A549 (cell line): ENCODE results near the gene DDX54. TPM values are rescaled to one million over a fixed set of nuclear protein-coding genes. Genes with fewer than 3 reads are reported as not detected.

Experiments used
- ATAC-seq, 2 experiments: fragments of 200-7000 bp in 1 of 2; fragments of >200 bp in 1 of 2; cut with Nextera tagmentation in 1 of 2; cut with Tn5 transposase in 1 of 2; 3 replicates each; pipeline versions ENCODE4 v1.8.0 to v1.9.1; 2018 to 2020; ENCODE audit warnings: mild to moderate bottlenecking in 1 of 2, moderate library complexity in 1 of 2
- CTCF ChIA-PET: fragments of 300-600 bp; sonication (Branson Sonifier 250); formaldehyde crosslinking; extraction: SDS; loops from one replicate; lab custom pipeline; 2021; ENCODE audit warnings: antibody characterized with exemption, inconsistent platforms; lab: Yijun Ruan, JAX
- POLR2A ChIA-PET: fragments of 350-600 bp; formaldehyde crosslinking; extraction: SDS; loops from one replicate; lab custom pipeline; 2021; ENCODE audit warnings: antibody characterized with exemption, inconsistent platforms; lab: Yijun Ruan, JAX
- DNase-seq, 2 experiments: peaks; one replicate each; pipeline versions ENCODE4 v3.0.0 to v3.0.0-alpha.2; 2011 to 2016; ENCODE audit warnings: low read depth in 1 of 2, low spot score in 1 of 2
- FAIRE-seq: peaks from 2 replicates; lab custom pipeline; 2011; peaks lifted over from hg19 to GRCh38; lab: Jason Lieb, UNC
- H3K27ac ChIP-seq, 2 experiments: fragments of >200 bp; sonication (Bioruptor Twin); formaldehyde crosslinking; 3 replicates each; pipeline ENCODE4 v1.5.1; 2016 to 2017
- H3K4me1 ChIP-seq: fragments of >200 bp; sonication (Bioruptor Twin); formaldehyde crosslinking; 3 replicates; pipeline ENCODE4 v1.6.1; 2016
- H3K4me2 ChIP-seq: fragments of >200 bp; sonication (Bioruptor Twin); formaldehyde crosslinking; 3 replicates; pipeline ENCODE4 v1.6.1; 2016
- H3K4me3 ChIP-seq: fragments of >200 bp; sonication (Bioruptor Twin); formaldehyde crosslinking; 3 replicates; pipeline ENCODE4 v1.5.1; 2016
- H3K9me3 ChIP-seq: fragments of >200 bp; sonication (Bioruptor Twin); formaldehyde crosslinking; 3 replicates; pipeline ENCODE4 v1.6.1; 2016
- CHD2 ChIP-seq: fragments of 150-350 bp; IDR thresholded peaks from 2 replicates; pipeline ENCODE4 v1.6.1; 2014; ENCODE audit warnings: low read length; ENCODE audit not compliant: partially characterized antibody
- FOSL2 ChIP-seq, 2 experiments: fragments of 450-650 bp in 1 of 2; fragments of >200 bp in 1 of 2; sonication (Bioruptor Twin) in 1 of 2; formaldehyde crosslinking; IDR thresholded peaks; 2 replicates each; pipeline versions ENCODE4 v1.5.0 to v1.6.1; 2016 to 2020; ENCODE audit warnings: mild to moderate bottlenecking in 1 of 2, moderate library complexity in 1 of 2
- GATA3 ChIP-seq: IDR thresholded peaks from 2 replicates; pipeline ENCODE4 v1.6.1; 2012; ENCODE audit warnings: borderline replicate concordance
- HOXA7 ChIP-seq: fragments of 250-450 bp; sonication (Bioruptor Pico); IDR thresholded peaks from 2 replicates; pipeline ENCODE4 v1.5.0; 2020; ENCODE audit warnings: mild to moderate bottlenecking, moderate library complexity
- JUN ChIP-seq, 2 experiments: fragments of >200 bp; sonication (Bioruptor Twin); formaldehyde crosslinking; IDR thresholded peaks; 2 replicates in 1 of 2; 3 replicates in 1 of 2; pipeline ENCODE4 v1.6.1; 2016 to 2017
- MAZ ChIP-seq: fragments of 150-350 bp; IDR thresholded peaks from 2 replicates; pipeline ENCODE4 v1.6.1; 2014; ENCODE audit warnings: antibody characterized with exemption, low read depth, low read length, borderline replicate concordance
- RARB ChIP-seq: fragments of 250-450 bp; sonication (Bioruptor Pico); IDR thresholded peaks from 2 replicates; pipeline ENCODE4 v1.8.0; 2021; ENCODE audit warnings: mild to moderate bottlenecking, moderate library complexity
- RNF2 ChIP-seq: fragments of 200-600 bp; sonication (generic); IDR thresholded peaks from 2 replicates; pipeline ENCODE4 v1.6.1; 2016; ENCODE audit warnings: low read depth, mild to moderate bottlenecking, antibody characterized with exemption, moderate library complexity, borderline replicate concordance
- ZNF302 ChIP-seq: fragments of 250-450 bp; sonication (Bioruptor Pico); IDR thresholded peaks from 2 replicates; pipeline ENCODE4 v1.9.0; 2021; ENCODE audit warnings: inconsistent platforms, mild to moderate bottlenecking, moderate library complexity
- WGBS: methylation state at CpG from one replicate; pipeline ENCODE4 v1.1.6; 2017; ENCODE audit errors: missing lambda C conversion rate; 5-methylcytosine and 5-hydroxymethylcytosine counted together
- polyA plus RNA-seq, 4 experiments: library from polyadenylated mRNA; depleted of rRNA in 3 of 4; stranded (reverse); fragments of >200 nt; fragmentation: RNase III in 1 of 4; extraction: RNeasy Plus Mini Kit Qiagen cat#74134 plus additional on column Dnase treatment in 1 of 4; gene quantifications; 2 replicates in 3 of 4; 3 replicates in 1 of 4; pipeline ENCODE4 v1.2.3, GENCODE V29; 2011 to 2017
- TF ChIP-seq, protein P1 (sequence below): fragments of 200-600 bp; sonication (generic); IDR thresholded peaks from 2 replicates; pipeline ENCODE4 v1.6.1; 2016; ENCODE audit warnings: antibody characterized with exemption, mild to moderate bottlenecking, moderate library complexity
- TF ChIP-seq, protein P2 (sequence below): fragments of 250-450 bp; sonication (Bioruptor Pico); IDR thresholded peaks from 2 replicates; pipeline ENCODE4 v1.5.0; 2020; ENCODE audit warnings: low read depth, mild to moderate bottlenecking, moderate library complexity

DDX54 gene
- polyA plus RNA-seq, 2 of the 4 experiments (the other 2 are of a cell fraction), result 62.4 to 64.5 TPM

DNA sequence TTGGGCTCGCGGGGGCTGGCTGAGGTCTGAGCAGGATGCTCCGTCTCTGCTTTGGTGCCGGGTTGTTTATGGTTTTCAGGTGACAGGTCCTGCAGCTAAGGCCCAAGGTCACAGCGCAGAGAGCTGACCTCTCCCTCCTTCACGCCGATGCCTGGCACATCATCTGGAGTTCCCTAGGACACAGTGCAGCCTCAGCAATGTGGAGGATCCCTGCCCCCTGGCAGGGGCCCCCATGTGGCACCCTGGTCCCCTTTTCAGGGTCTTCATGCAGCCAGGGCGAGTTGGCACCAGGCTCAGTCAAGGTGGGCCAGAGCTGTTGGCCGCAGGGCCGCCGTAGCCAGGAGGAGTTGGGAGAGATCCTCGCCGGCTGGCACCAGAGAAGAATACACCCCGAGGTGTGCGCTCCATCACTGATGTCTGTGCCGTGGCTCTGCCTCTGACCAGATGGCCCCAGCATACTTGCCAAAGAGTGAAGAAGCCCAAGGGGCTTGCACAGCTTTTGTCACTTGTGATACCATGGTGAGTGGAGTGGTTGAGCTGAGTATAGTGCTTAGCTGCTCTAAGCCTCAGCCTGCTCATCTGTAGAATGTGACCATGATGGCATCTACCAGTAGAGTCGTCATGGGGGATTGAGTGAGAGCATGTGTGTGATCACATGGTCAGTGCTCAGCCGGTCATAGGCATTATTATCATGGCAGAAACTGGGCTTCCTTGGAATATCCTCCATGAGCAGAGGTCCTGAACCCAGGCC is 47.0 kb upstream of the DDX54 start:
- ATAC-seq (no peak; a peak in 1 of 6 replicates), FAIRE-seq (no peak), DNase-seq (no peak)
- CTCF ChIA-PET, result interaction anchor here (0.6 kb wide), 1 partner anchor 35 kb away, joined by 4 read pairs; no protein-coding TSS in a partner anchor
- H3K4me2 ChIP-seq, result no peak overlapping the region
- 95% methylated on average over 17 of the region's 18 CpGs for WGBS
- peaks cover 17% of the 10 kb centered on the region; the same call in 2 of the 3 replicates for H3K4me1 ChIP-seq
- no peak overlapping the region for H3K4me3 ChIP-seq
- no peak for TF ChIP-seq GATA3
- no peak for TF ChIP-seq JUN (IDR thresholded peaks at IDR 0.05)
- TF ChIP-seq, protein P1, sequence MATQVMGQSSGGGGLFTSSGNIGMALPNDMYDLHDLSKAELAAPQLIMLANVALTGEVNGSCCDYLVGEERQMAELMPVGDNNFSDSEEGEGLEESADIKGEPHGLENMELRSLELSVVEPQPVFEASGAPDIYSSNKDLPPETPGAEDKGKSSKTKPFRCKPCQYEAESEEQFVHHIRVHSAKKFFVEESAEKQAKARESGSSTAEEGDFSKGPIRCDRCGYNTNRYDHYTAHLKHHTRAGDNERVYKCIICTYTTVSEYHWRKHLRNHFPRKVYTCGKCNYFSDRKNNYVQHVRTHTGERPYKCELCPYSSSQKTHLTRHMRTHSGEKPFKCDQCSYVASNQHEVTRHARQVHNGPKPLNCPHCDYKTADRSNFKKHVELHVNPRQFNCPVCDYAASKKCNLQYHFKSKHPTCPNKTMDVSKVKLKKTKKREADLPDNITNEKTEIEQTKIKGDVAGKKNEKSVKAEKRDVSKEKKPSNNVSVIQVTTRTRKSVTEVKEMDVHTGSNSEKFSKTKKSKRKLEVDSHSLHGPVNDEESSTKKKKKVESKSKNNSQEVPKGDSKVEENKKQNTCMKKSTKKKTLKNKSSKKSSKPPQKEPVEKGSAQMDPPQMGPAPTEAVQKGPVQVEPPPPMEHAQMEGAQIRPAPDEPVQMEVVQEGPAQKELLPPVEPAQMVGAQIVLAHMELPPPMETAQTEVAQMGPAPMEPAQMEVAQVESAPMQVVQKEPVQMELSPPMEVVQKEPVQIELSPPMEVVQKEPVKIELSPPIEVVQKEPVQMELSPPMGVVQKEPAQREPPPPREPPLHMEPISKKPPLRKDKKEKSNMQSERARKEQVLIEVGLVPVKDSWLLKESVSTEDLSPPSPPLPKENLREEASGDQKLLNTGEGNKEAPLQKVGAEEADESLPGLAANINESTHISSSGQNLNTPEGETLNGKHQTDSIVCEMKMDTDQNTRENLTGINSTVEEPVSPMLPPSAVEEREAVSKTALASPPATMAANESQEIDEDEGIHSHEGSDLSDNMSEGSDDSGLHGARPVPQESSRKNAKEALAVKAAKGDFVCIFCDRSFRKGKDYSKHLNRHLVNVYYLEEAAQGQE, result no peak
- no peak for TF ChIP-seq MAZ
- TF ChIP-seq ZNF302, result no peak
- no peak for TF ChIP-seq CHD2
- no peak for TF ChIP-seq HOXA7 (CRISPR knock-in tag)
- TF ChIP-seq, all 56 proteins: peak for 0
- Histone ChIP-seq H3K27ac (peak overlapping the region in 1 of 2 experiments; percentile 17; a peak in 2 of 6 replicates), H3K9me3 (no peaks in the 10 kb centered on the region)
- POLR2A ChIA-PET, result interaction anchor here (1.0 kb wide), 1 partner anchor 103 kb away, joined by 4 read pairs; the partner anchor contains the start of gene SLC8B1

DNA sequence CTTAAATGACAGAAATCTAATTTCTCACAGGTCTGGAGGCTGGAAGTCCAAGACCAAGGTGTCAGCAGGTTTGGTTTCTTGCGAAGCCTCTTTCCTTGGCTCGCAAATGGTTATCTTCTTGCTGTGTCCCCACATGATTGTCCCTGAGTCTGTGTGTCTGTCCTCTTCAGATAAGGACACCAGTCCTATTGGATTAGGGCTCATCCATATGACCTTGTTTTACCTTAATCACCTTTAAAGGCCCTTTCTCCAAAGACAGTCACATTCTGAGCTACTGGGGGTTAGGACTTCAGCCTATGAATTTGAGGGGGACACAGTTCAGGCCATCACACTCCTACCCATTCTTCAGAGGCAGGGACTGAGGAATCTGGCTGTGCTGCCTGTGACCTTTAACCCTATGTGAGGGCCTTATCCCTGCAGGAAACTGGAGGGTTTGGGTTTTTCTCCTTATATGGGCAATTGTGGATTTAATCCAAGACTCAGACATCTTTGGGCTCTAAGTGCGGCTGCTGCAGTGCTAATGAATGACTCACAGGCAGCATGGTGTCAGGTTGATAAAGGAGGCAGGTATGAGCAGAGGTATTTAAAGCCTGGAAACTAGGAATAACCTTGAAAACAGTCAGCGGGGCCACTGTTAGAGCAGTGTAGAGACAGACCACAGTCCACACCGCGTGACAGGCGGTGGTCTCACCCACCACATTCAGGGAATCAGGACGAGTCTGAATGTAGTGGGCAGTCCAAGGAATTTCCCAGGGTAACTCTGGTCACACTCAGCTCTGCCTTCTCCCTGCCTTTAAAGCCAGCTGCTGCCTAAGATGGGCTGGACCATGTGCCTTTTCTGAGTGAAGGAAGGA is 46.2 kb upstream of the DDX54 start:
- no peak for FAIRE-seq
- Histone ChIP-seq H3K4me1 (peaks cover 16% of the 10 kb centered on the region; the same call in 2 of the 3 replicates), H3K4me3 (no peak overlapping the region), H3K9me3 (no peaks in the 10 kb centered on the region), H3K4me2 (no peak overlapping the region), H3K27ac (peak overlapping the region in 1 of 2 experiments; percentile 17; a peak in 3 of 6 replicates)
- CTCF ChIA-PET, result interaction anchor here (0.6 to 1.2 kb wide), 3 partner anchors 9 to 214 kb away, joined by 3 to 4 read pairs (median 3); no protein-coding TSS in a partner anchor
- peak in 1 of 2 experiments; percentile 29; a peak in 2 of 6 replicates for ATAC-seq
- POLR2A ChIA-PET, result interaction anchor here (0.5 to 1.9 kb wide), 3 partner anchors 10 to 104 kb away, joined by 3 to 4 read pairs (median 4); partner anchors contain the start of genes DDX54, RITA1, SLC8B1 and TPCN1
- WGBS, result 86% methylated on average over 8 of the region's 8 CpGs
- TF ChIP-seq FOSL2 (IDR thresholded peaks at IDR 0.05) (no peak), FOSL2 (CRISPR knock-in tag; IDR thresholded peaks at IDR 0.05) (peak; percentile 22; the same call in 1 of the 2 replicates), RNF2 (no peak)
- peak in 1 of 2 experiments; percentile 36 for DNase-seq

DNA sequence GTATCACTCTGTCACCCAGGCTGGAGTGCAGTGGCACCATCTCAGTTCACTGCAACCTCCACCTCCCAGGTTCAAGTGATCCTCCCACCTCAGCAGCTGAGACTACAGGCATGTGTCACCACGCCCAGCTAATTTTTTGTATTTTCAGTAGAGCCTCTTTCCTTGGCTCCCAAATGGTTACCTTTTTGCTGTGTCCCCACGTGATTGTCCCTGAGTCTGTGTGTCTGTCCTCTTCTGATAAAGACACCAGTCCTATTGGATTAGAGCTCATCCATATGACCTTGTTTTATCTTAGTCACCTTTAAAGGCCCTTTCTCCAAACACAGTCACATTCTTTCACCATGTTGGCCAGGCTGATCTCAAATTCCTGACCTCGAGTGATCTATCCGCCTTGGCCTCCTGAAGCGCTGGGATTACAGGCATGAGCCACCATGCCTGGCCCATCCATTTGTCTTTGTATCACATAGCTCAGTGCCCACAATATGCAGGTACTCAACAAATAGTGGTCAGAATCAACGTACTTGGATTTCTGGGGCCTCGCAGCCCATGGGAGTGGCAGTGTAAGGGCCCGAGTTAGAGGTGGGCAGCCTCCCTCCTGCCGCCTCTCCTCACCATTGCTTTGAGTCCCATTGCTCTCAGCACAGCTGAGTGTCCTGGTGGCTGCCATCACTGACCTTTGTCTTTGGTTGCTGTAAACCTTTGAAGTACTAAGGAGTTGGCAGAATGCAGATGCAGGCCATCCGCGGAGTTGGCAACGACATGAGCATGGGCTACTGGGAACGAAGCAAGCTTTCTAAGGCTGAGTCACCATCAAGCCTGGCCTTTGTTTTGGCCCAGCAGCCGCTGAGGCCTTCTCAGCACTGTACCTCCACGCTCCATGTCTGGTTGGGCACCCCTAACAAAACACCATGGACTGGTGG is 45.3 kb upstream of the DDX54 start:
- Histone ChIP-seq H3K4me3 (no peak overlapping the region), H3K27ac (no peak overlapping the region; a peak in 1 of 6 replicates), H3K4me1 (peaks cover 15% of the 10 kb centered on the region; the same call in 2 of the 3 replicates), H3K9me3 (no peaks in the 10 kb centered on the region), H3K4me2 (no peak overlapping the region)
- DNase-seq (no peak), ATAC-seq (no peak), FAIRE-seq (no peak)
- POLR2A ChIA-PET, result interaction anchor here (0.5 to 1.9 kb wide), 2 partner anchors 9 to 45 kb away, joined by 3 to 4 read pairs; partner anchors contain the start of genes DDX54, RITA1 and TPCN1
- CTCF ChIA-PET, result interaction anchor here (0.6 to 1.2 kb wide), 4 partner anchors 9 to 215 kb away, joined by 3 read pairs; no protein-coding TSS in a partner anchor
- TF ChIP-seq, protein P2, sequence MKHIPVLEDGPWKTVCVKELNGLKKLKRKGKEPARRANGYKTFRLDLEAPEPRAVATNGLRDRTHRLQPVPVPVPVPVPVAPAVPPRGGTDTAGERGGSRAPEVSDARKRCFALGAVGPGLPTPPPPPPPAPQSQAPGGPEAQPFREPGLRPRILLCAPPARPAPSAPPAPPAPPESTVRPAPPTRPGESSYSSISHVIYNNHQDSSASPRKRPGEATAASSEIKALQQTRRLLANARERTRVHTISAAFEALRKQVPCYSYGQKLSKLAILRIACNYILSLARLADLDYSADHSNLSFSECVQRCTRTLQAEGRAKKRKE, result no peak
- TF ChIP-seq RARB, result no peak
- WGBS, result 91% methylated on average over 15 of the region's 15 CpGs
